ENCODE results near the gene KCNJ16. TPM values are rescaled to one million over a fixed set of nuclear protein-coding genes. Genes with fewer than 3 reads are reported as not detected.

KCNJ16 gene
- total RNA-seq, 1 donor: not detected

DNA sequence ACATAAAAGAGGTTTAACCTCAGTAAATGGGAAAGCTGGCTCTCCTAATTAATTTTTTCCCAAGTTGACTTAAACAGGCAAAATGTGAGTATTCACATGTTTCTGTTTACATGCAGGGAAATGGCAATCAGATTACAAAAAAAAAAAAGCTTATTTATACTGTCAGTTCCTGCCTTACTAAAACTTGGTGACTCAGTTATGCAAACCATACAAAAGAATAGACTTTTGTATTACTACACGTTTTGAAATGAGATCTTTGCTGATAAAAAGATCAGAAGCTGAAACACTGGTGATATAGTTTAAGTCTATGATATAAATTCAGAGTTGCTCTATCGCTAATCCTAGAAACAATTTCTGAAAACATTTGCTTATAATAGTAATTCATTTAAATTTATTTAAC, 85.0 kb downstream of the KCNJ16 start:
- no peak overlapping the region for H3K4me2 ChIP-seq (ENCODE audit: insufficient read depth, low read length)
- no peak overlapping the region for H3K4me3 ChIP-seq (ENCODE audit: insufficient read depth, low read length)
- no peaks in the 10 kb centered on the region for H4K20me1 ChIP-seq (ENCODE audit: insufficient read depth, low read length)
- no peaks in the 10 kb centered on the region for H3K9me3 ChIP-seq (ENCODE audit: low read depth, low read length)
- no peak for TF ChIP-seq CTCF (IDR thresholded peaks at IDR 0.05; ENCODE audit: extremely low read depth, low read depth, low read length)
- DNase-seq (ENCODE audit: insufficient read length, low spot score, missing footprints): no peak
- no peaks in the 10 kb centered on the region for H3K79me2 ChIP-seq (ENCODE audit: insufficient read depth, low read length)
- no peak overlapping the region for H3K27ac ChIP-seq (ENCODE audit: low read depth, low read length)
- H2AFZ ChIP-seq (ENCODE audit: low read length): no peak overlapping the region
- no peaks in the 10 kb centered on the region for H3K27me3 ChIP-seq (ENCODE audit: insufficient read depth, low read length)
- H3K36me3 ChIP-seq (ENCODE audit: insufficient read depth, low read length): no peaks in the 10 kb centered on the region
- no peaks in the 10 kb centered on the region for H3K4me1 ChIP-seq (ENCODE audit: insufficient read depth, low read length)

- Histone ChIP-seq H3K27me3 (ENCODE audit: insufficient read depth, low read length) (no peaks in the 10 kb centered on the region), H3K36me3 (ENCODE audit: insufficient read depth, low read length) (no peaks in the 10 kb centered on the region), H3K27ac (ENCODE audit: low read depth, low read length) (no peak overlapping the region), H2AFZ (ENCODE audit: low read length) (no peak overlapping the region), H3K4me2 (ENCODE audit: insufficient read depth, low read length) (no peak overlapping the region), H3K4me1 (ENCODE audit: insufficient read depth, low read length) (no peaks in the 10 kb centered on the region), H3K9me3 (ENCODE audit: low read depth, low read length) (no peaks in the 10 kb centered on the region), H3K79me2 (ENCODE audit: insufficient read depth, low read length) (no peaks in the 10 kb centered on the region), H3K4me3 (ENCODE audit: insufficient read depth, low read length) (no peak overlapping the region), H4K20me1 (ENCODE audit: insufficient read depth, low read length) (no peaks in the 10 kb centered on the region)
- no peak for TF ChIP-seq CTCF (IDR thresholded peaks at IDR 0.05; ENCODE audit: extremely low read depth, low read depth, low read length)
- DNase-seq (ENCODE audit: insufficient read length, low spot score, missing footprints): no peak
Measured at GRCh38 chr17:70161519-70161918, 86.5 kb downstream of the KCNJ16 start.

- H3K4me3 ChIP-seq (ENCODE audit: insufficient read depth, low read length): no peak overlapping the region
Measured at GRCh38 chr17:70165383-70165782, 90.4 kb downstream of the KCNJ16 start.

DNA sequence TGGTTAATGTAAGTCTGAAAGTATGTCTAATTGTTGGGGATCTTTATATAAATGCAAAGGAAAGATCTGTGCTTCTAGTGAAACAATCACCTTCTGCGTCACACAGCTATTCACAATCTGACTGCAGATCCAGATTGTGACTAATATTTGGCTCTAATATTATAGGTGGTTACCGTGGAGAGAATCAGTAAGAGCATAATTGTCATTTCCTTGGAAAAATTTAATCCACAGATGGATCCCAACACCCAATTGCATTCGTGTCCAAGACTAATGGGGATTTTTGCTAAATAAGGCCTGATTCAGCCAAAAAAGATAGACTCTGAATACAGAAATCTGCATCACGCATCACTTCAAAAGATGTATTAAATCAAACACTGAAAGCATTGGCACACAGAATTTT, 91.6 kb downstream of the KCNJ16 start:
- Histone ChIP-seq H3K4me3 (ENCODE audit: insufficient read depth, low read length) (no peak overlapping the region), H3K27ac (ENCODE audit: low read depth, low read length) (no peak overlapping the region), H3K4me2 (ENCODE audit: insufficient read depth, low read length) (no peak overlapping the region), H3K79me2 (ENCODE audit: insufficient read depth, low read length) (no peaks in the 10 kb centered on the region), H2AFZ (ENCODE audit: low read length) (no peak overlapping the region), H3K9me3 (ENCODE audit: low read depth, low read length) (no peaks in the 10 kb centered on the region), H3K36me3 (ENCODE audit: insufficient read depth, low read length) (no peaks in the 10 kb centered on the region), H3K4me1 (ENCODE audit: insufficient read depth, low read length) (peaks cover 3% of the 10 kb centered on the region), H3K27me3 (ENCODE audit: insufficient read depth, low read length) (peaks cover 17% of the 10 kb centered on the region), H4K20me1 (ENCODE audit: insufficient read depth, low read length) (no peaks in the 10 kb centered on the region)
- DNase-seq (ENCODE audit: insufficient read length, low spot score, missing footprints): no peak
- no peak for TF ChIP-seq CTCF (IDR thresholded peaks at IDR 0.05; ENCODE audit: extremely low read depth, low read depth, low read length)

More at GRCh38 chr17:70165383-70165782, 90.4 kb downstream of the KCNJ16 start:
- H2AFZ ChIP-seq (ENCODE audit: low read length): no peak overlapping the region
- H3K27ac ChIP-seq (ENCODE audit: low read depth, low read length): no peak overlapping the region
- no peak overlapping the region for H3K4me2 ChIP-seq (ENCODE audit: insufficient read depth, low read length)
- H3K27me3 ChIP-seq (ENCODE audit: insufficient read depth, low read length): peaks cover 7% of the 10 kb centered on the region
- peaks cover 3% of the 10 kb centered on the region for H3K4me1 ChIP-seq (ENCODE audit: insufficient read depth, low read length)
- H4K20me1 ChIP-seq (ENCODE audit: insufficient read depth, low read length): no peaks in the 10 kb centered on the region
- no peak for TF ChIP-seq CTCF (IDR thresholded peaks at IDR 0.05; ENCODE audit: extremely low read depth, low read depth, low read length)
- no peak for DNase-seq (ENCODE audit: insufficient read length, low spot score, missing footprints)
- no peaks in the 10 kb centered on the region for H3K36me3 ChIP-seq (ENCODE audit: insufficient read depth, low read length)
- no peaks in the 10 kb centered on the region for H3K9me3 ChIP-seq (ENCODE audit: low read depth, low read length)
- H3K79me2 ChIP-seq (ENCODE audit: insufficient read depth, low read length): no peaks in the 10 kb centered on the region

Measured in osteoblast (primary cell).